ENCODE results near the gene ZKSCAN5. TPM values are rescaled to one million over a fixed set of nuclear protein-coding genes. Genes with fewer than 3 reads are reported as not detected.
A peak's percentile ranks its signal among the peaks of the same experiment; 100 is the strongest.

Gene ZKSCAN5
- total RNA-seq, 1 experiment from 2014 or later, result 10.2 TPM

DNA sequence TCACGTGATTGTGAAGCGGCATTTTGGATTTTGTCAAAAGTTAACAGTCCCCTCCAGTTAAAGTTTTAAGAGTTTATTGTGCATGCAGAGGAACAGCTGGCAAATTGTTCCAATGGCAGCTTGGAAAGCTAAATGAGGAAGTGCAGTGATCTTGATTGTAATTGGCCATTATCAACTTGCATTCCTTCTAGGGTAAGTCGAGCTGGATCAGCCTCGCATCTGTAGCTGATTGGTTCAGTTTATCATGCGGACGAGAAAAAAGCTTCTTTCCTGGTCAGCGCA, 31.2 kb upstream of the ZKSCAN5 start:
- POLR2A ChIA-PET, result interaction anchor here (0.9 to 1.0 kb wide), 3 partner anchors 27 to 85 kb away, joined by 4 to 5 read pairs (median 5); partner anchors contain the start of genes ZKSCAN5, ZNF394 and ZNF655
- intact Hi-C loops (cut with micrococcal nuclease), result loop anchor here (2.0 kb wide), 1 partner anchor 28 kb away; the partner anchor contains the start of gene ZNF394

More for the DNA sequence above, 31.2 kb upstream of the ZKSCAN5 start:
- Histone ChIP-seq H3K4me1 (ENCODE audit: control insufficient read depth in 1 of 2, insufficient read depth in 2 of 2, low read length in 2 of 2) (peaks cover 0 to 13% of the 10 kb centered on the region in 2 experiments; a peak in 2 of 4 replicates), H3K9ac (ENCODE audit: low read length) (peak overlapping the region; percentile 81), H3K4me3 (replicated peaks in 1 of 2; ENCODE audit: low read depth in 1 of 2, low read length in 2 of 2) (peak overlapping the region; percentile 81), H3K36me3 (ENCODE audit: control insufficient read depth in 1 of 2, insufficient read depth in 2 of 2, low read length in 2 of 2) (peaks cover 0 to 2% of the 10 kb centered on the region in 2 experiments; a peak in 2 of 4 replicates), H3K27ac (ENCODE audit: low read depth, low read length) (peak overlapping the region; percentile 93), H3K4me2 (ENCODE audit: low read length) (peak overlapping the region; percentile 77), H3K27me3 (ENCODE audit: insufficient read depth, low read length) (no peaks in the 10 kb centered on the region), H3K9me2 (ENCODE audit: insufficient read depth) (no peaks in the 10 kb centered on the region), H3K9me3 (ENCODE audit: control insufficient read depth in 1 of 2, insufficient read depth in 1 of 2, low read depth in 1 of 2, low read length in 2 of 2) (no peaks in the 10 kb centered on the region), H4K20me1 (ENCODE audit: insufficient read depth) (no peaks in the 10 kb centered on the region), H3K79me2 (ENCODE audit: insufficient read depth, low read length) (peaks cover 52% of the 10 kb centered on the region), H2AFZ (ENCODE audit: low read depth, low read length, poor library complexity, severe bottlenecking) (no peak overlapping the region)
- TSS peak; percentile 84 for BruUV-seq (replicated peaks)
- ATAC-seq (peak; percentile 34), DNase-seq (ENCODE audit: low read depth, low spot score) (peak; percentile 48)
- TF ChIP-seq CEBPB (IDR thresholded peaks at IDR 0.05; ENCODE audit: low read depth) (no peak), ZNF274 (IDR thresholded peaks at IDR 0.05; ENCODE audit: low read depth, low read length) (no peak), ZFX (IDR thresholded peaks at IDR 0.05) (no peak), SP1 (IDR thresholded peaks at IDR 0.05; ENCODE audit: low read depth) (no peak), SIN3A (IDR thresholded peaks at IDR 0.05; ENCODE audit: low read depth) (no peak), ZBTB33 (IDR thresholded peaks at IDR 0.05; ENCODE audit: extremely low read depth, insufficient replicate concordance, low read length) (no peak), CBX3 (IDR thresholded peaks at IDR 0.05; ENCODE audit: low read depth) (no peak), TCF7L2 (IDR thresholded peaks at IDR 0.05; ENCODE audit: borderline replicate concordance, extremely low read depth, insufficient read depth, insufficient read length) (no peak), FOSL1 (IDR thresholded peaks at IDR 0.05; ENCODE audit: low read depth) (no peak), ELF1 (IDR thresholded peaks at IDR 0.05; ENCODE audit: borderline replicate concordance, low read depth) (no peak), YY1 (IDR thresholded peaks at IDR 0.05; ENCODE audit: extremely low read depth, insufficient replicate concordance, low read depth, low read length) (no peak), EZH2 (IDR thresholded peaks at IDR 0.05) (no peak)
- TF ChIP-seq, protein P1, sequence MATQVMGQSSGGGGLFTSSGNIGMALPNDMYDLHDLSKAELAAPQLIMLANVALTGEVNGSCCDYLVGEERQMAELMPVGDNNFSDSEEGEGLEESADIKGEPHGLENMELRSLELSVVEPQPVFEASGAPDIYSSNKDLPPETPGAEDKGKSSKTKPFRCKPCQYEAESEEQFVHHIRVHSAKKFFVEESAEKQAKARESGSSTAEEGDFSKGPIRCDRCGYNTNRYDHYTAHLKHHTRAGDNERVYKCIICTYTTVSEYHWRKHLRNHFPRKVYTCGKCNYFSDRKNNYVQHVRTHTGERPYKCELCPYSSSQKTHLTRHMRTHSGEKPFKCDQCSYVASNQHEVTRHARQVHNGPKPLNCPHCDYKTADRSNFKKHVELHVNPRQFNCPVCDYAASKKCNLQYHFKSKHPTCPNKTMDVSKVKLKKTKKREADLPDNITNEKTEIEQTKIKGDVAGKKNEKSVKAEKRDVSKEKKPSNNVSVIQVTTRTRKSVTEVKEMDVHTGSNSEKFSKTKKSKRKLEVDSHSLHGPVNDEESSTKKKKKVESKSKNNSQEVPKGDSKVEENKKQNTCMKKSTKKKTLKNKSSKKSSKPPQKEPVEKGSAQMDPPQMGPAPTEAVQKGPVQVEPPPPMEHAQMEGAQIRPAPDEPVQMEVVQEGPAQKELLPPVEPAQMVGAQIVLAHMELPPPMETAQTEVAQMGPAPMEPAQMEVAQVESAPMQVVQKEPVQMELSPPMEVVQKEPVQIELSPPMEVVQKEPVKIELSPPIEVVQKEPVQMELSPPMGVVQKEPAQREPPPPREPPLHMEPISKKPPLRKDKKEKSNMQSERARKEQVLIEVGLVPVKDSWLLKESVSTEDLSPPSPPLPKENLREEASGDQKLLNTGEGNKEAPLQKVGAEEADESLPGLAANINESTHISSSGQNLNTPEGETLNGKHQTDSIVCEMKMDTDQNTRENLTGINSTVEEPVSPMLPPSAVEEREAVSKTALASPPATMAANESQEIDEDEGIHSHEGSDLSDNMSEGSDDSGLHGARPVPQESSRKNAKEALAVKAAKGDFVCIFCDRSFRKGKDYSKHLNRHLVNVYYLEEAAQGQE (IDR thresholded peaks at IDR 0.05; ENCODE audit: low read depth), result no peak
- TF ChIP-seq, protein P2, sequence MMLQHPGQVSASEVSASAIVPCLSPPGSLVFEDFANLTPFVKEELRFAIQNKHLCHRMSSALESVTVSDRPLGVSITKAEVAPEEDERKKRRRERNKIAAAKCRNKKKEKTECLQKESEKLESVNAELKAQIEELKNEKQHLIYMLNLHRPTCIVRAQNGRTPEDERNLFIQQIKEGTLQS (IDR thresholded peaks at IDR 0.05), result no peak
- TF ChIP-seq, protein P3, sequence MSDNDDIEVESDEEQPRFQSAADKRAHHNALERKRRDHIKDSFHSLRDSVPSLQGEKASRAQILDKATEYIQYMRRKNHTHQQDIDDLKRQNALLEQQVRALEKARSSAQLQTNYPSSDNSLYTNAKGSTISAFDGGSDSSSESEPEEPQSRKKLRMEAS (IDR thresholded peaks at IDR 0.05), result no peak
- ChIA-PET CTCF (no interaction called here), RAD21 (ENCODE audit: low non-redundant PET in 1 of 2, low total read pairs in 2 of 2, uncharacterized antibody in 2 of 2, unreplicated experiment in 2 of 2) (no interaction called here)

All from HCT116 (cell line).